ENCODE results near the gene ADCY3.
"Not testable (repeated sequence)": the region's sequence is repeated elsewhere in the genome, so short reads cannot be mapped to it uniquely, and the experiment has no call there.

ADCY3 gene

GRCh38 chr2:24819442-24820174 lies 100.4 kb downstream of the ADCY3 start:
- in situ Hi-C loops (cut with MboI; ENCODE audit: low sequenced_read_pairs), result no loop called here

GRCh38 chr2:24818721-24819167 lies 101.3 kb downstream of the ADCY3 start:
- in situ Hi-C loops (cut with MboI; ENCODE audit: low sequenced_read_pairs), result no loop called here

- in situ Hi-C loops (cut with MboI; ENCODE audit: low sequenced_read_pairs), result no loop called here
Measured at GRCh38 chr2:24816884-24817283, 103.2 kb downstream of the ADCY3 start.

- in situ Hi-C loops (cut with MboI; ENCODE audit: low sequenced_read_pairs), result no loop called here
Measured at GRCh38 chr2:24816404-24816803, 103.6 kb downstream of the ADCY3 start.

- in situ Hi-C loops (cut with MboI; ENCODE audit: low sequenced_read_pairs), result no loop called here
Measured at GRCh38 chr2:24815171-24815570, 104.9 kb downstream of the ADCY3 start.

- in situ Hi-C loops (cut with MboI; ENCODE audit: low sequenced_read_pairs), result no loop called here
Measured at GRCh38 chr2:24814516-24814915, 105.5 kb downstream of the ADCY3 start.

- in situ Hi-C loops (cut with MboI; ENCODE audit: low sequenced_read_pairs), result no loop called here
Measured at GRCh38 chr2:24813691-24814137, 106.3 kb downstream of the ADCY3 start.

GRCh38 chr2:24809316-24810007 lies 110.6 kb downstream of the ADCY3 start:
- in situ Hi-C loops (cut with MboI; ENCODE audit: low sequenced_read_pairs), result no loop called here

GRCh38 chr2:24806661-24807036 lies 113.4 kb downstream of the ADCY3 start:
- in situ Hi-C loops (cut with MboI; ENCODE audit: low sequenced_read_pairs), result no loop called here

GRCh38 chr2:24805811-24806660 lies 114.0 kb downstream of the ADCY3 start:
- in situ Hi-C loops (cut with MboI; ENCODE audit: low sequenced_read_pairs), result not testable (repeated sequence)

- in situ Hi-C loops (cut with MboI; ENCODE audit: low sequenced_read_pairs), result not testable (repeated sequence)
Measured at GRCh38 chr2:24800487-24800886, 119.5 kb downstream of the ADCY3 start.

GRCh38 chr2:24797644-24798043 lies 122.4 kb downstream of the ADCY3 start:
- in situ Hi-C loops (cut with MboI; ENCODE audit: low sequenced_read_pairs), result no loop called here

GRCh38 chr2:24793761-24794435 lies 126.1 kb downstream of the ADCY3 start:
- in situ Hi-C loops (cut with MboI; ENCODE audit: low sequenced_read_pairs), result no loop called here

GRCh38 chr2:24792874-24793760 lies 126.9 kb downstream of the ADCY3 start, which contains the start of the genes CENPO and PTRHD1:
Gene CENPO (plus strand): TSS chr2:24793425. CDS start chr2:24793920, 495 bp downstream.
Gene PTRHD1 (minus strand): TSS chr2:24793391. CDS start chr2:24793377, 14 bp downstream.
- in situ Hi-C loops (cut with MboI; ENCODE audit: low sequenced_read_pairs), result no loop called here

- in situ Hi-C loops (cut with MboI; ENCODE audit: low sequenced_read_pairs), result no loop called here
Measured at GRCh38 chr2:24792542-24792873, 127.5 kb downstream of the ADCY3 start.

GRCh38 chr2:24791452-24791851 lies 128.6 kb downstream of the ADCY3 start:
- in situ Hi-C loops (cut with MboI; ENCODE audit: low sequenced_read_pairs), result no loop called here

GRCh38 chr2:24788816-24789215 lies 131.2 kb downstream of the ADCY3 start:
- in situ Hi-C loops (cut with MboI; ENCODE audit: low sequenced_read_pairs), result no loop called here

- in situ Hi-C loops (cut with MboI; ENCODE audit: low sequenced_read_pairs), result no loop called here
Measured at GRCh38 chr2:24787532-24787931, 132.5 kb downstream of the ADCY3 start.

GRCh38 chr2:24785671-24786321 lies 134.2 kb downstream of the ADCY3 start:
- in situ Hi-C loops (cut with MboI; ENCODE audit: low sequenced_read_pairs), result no loop called here
